GM21737 (cell line): Measurements from ENCODE around the gene SLC29A1.

Source experiments
- ATAC-seq: cut with Tn5 transposase; IDR thresholded peaks from one replicate; pipeline ENCODE4 v1.9.1; 2021; ENCODE audit warnings: mild to moderate bottlenecking, moderate library complexity; ENCODE audit not compliant: unreplicated experiment

SLC29A1 gene

DNA sequence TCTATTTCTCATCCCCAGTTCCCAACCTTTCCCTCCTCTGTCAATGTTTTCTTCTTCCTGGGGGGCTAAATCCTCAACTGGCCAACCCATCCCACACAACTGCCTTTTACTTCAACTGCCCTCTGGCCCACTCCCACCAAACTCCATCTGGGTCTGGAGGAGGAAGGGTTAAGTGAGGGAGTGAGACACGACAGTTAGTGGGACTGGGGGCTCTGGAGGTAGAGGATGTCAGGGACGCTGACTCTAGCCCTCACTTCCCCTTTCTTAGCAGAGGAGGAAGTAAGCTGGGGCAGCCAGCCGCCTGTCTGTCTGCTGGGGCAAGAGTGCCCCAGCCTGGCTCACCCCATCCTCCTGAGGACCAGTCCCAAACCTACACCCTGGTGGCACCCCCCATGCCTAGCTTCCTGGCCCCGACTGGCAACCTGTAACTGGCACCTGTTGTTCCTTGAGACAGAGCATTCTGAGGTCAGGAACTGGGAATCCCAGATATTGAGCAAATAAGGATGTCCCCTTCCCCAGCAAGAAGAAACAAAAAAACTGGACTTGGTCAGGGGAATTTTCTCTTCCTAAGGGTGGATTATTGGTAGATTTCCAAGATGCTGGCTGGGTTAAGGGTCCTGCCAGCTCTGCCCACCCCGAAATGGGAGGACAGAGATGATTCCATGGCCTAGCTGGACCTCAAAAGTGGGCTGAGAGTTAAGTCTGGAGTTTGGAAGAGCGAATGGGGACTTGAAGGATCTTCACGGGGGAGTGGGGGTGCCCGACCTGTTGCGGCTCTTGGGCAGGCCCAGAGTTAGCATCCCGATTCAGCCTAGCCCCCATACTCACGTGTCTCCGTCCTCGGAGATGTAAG lies 41.0 kb downstream of the SLC29A1 start:
- ATAC-seq, result peak; percentile 17

DNA sequence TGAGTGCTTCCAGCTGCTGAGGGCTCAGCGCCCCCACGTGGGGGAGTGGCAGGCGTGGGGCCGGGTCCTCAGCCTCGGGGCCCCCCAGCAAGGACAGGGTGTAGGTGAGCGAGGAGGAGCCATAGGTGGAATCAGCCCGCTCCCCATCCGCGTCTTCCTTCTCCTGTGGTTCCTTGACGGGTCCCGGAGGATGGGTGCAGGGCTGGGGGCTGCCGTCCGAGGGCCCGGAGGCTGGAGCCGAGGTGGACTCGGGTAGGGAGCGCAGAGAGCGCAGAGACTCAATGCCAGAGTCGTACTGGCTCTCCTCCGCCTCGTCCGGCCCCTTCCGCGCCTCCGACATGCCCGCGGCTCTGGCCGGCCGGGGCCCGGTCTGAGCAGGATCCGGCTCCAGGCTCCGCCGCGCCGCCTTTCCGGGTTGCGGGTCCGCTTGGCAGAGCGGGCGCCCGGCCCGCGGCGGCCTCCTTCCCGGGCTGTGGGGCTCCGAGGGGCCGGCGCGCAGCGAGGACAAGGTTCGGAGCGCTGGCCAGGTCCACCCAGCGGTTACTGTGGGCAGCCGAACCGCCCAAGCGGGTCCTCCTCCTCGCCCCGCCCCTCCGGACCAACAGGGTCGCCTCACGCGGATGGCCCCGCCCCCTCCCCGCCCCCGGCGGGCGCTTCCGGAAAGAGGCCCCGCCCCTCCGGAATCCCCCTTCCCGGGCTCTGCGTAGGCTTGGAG lies 41.8 kb downstream of the SLC29A1 start, which contains the start of gene NFKBIE:
Gene NFKBIE, minus strand, starts transcription at position 545 of the 715 bp plus-strand sequence. Its CDS starts 205 bp downstream, at position 340.
- peak; percentile 40 for ATAC-seq

DNA sequence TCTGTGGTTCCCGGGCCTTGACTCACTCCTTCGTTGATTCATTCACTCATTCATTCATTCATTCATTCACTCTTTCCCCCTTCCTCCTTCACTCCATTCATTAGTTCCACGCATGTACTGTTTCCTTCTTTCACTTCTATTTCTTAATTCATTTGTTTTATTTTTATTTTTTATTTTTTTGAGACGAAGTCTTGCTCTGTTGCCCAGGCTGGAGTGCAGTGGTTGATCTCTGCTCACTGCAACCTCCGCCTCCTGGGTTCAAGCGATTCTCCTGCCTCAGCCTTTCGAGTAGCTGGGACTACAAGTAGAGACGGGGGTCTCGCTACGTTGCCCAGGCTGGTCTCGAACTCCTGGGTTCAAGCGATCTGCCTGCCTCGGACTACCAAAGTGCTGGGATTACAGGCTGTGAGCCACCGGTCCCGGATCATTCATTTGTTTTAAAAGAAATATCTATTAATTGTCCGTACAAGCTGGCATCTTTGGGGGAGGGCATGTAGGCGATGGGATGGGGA lies 42.4 kb downstream of the SLC29A1 start:
- ATAC-seq, result no peak

DNA sequence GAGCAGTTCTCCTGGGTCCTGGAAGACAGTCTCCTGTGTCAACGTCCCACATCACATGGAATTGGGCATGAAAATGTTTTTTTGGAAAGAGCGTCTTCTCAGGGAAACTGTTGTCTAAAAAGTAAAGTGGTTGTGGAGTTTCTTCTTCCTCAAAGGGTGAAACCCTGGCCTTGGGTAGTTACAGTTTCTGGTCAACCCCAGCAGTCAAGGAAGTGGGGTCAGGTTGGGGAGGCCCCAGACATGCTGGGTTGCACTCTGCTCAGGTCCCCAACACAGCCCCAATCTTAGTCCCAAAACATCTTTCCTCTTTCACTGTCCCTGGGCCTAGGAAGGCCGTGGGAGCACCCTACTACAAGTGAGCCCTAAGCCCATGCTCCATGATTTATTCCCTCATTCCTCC lies 43.0 kb downstream of the SLC29A1 start:
- ATAC-seq, result peak; percentile 28

DNA sequence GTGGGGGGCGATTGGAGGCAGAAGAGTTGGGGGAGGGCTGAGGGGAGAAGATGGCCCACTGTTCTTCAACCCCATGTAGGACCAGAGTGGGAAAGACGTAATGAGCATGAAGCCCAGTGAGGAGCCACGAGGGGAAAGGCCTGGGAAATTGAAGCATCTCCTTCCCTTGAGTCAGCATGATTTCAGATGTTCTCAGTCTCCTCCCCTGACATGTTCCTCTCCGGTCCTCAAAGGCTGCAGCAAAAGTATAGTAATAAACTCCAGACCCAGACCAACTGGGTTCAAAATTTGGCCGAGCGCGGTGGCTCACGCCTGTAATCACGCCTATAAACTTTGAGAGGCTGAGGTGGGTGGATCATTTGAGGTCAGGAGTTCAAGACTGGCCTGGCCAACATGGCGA lies 43.9 kb downstream of the SLC29A1 start:
- ATAC-seq, result no peak

- no peak for ATAC-seq
Observed at GRCh38 chr6:44268095-44268628, 44.8 kb downstream of the SLC29A1 start.

GRCh38 chr6:44269178-44269920 lies 46.0 kb downstream of the SLC29A1 start:
- ATAC-seq, result no peak

- ATAC-seq, result no peak
Observed at GRCh38 chr6:44269921-44270525, 46.6 kb downstream of the SLC29A1 start, which contains the start of gene TMEM151B. Gene TMEM151B (plus strand): TSS chr6:44270450. CDS start chr6:44270743, 293 bp downstream.

GRCh38 chr6:44270526-44271405 lies 47.4 kb downstream of the SLC29A1 start:
- no peak for ATAC-seq

- ATAC-seq, result no peak
Observed at GRCh38 chr6:44271406-44271723, 48.0 kb downstream of the SLC29A1 start.

GRCh38 chr6:44271914-44272313 lies 48.5 kb downstream of the SLC29A1 start:
- no peak for ATAC-seq

DNA sequence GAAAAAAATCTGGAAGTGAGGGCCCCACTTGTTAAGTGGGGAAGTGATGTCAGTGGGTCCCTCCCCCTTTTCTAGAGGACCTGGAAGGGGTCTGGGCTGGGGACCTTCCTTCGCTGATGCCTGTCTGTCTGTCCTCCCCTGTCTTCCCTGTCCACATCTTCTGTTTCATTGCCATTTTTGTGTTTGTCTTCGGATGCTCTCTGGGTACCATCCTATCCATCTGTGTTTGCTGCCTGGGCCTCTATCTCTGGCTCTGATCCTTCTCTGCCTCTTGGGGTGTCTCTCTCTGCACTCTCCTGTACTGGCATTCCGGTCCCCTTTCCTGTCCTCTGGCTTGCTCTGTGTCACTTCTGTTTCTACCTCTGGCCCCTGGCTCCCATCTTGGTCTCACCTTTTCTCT lies 49.1 kb downstream of the SLC29A1 start:
- ATAC-seq, result no peak

DNA sequence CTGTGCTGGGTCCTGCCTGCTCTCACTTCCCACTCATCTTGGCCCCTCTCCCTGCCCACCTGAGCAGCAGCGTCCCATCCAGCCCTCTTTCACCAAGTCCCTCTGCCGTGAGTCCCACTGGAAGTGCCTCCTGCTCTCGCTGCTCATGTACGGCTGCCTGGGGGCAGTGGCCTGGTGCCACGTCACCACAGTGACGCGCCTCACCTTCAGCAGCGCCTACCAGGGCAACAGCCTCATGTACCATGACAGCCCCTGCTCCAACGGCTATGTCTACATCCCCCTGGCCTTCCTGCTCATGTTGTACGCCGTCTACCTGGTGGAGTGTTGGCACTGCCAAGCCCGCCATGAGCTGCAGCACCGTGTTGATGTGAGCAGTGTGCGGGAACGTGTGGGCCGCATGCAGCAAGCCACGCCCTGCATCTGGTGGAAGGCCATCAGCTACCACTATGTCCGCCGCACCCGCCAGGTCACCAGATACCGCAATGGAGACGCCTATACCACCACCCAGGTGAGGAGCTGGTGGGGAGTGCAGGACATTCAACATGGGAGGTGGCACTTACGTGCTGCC lies 49.7 kb downstream of the SLC29A1 start:
- ATAC-seq, result no peak

DNA sequence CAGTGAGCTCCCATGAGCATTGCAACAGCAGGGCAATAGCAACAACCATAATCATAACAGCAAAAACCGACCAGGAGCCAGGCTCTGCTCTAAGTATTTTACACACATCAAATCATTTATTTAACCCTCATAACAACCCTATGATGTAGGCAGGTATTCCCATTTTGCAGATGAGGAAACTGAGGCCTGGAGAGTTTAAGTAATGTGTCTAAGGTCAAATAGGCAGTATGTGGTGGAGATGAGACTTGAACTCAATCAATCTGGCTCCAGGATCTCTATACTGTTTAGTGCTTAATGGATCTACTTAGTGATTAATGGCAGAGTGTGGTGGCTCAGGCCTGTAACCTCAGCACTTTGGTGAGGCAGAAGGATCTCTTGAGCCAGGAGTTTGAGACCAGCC lies 50.2 kb downstream of the SLC29A1 start:
- ATAC-seq, result no peak

DNA sequence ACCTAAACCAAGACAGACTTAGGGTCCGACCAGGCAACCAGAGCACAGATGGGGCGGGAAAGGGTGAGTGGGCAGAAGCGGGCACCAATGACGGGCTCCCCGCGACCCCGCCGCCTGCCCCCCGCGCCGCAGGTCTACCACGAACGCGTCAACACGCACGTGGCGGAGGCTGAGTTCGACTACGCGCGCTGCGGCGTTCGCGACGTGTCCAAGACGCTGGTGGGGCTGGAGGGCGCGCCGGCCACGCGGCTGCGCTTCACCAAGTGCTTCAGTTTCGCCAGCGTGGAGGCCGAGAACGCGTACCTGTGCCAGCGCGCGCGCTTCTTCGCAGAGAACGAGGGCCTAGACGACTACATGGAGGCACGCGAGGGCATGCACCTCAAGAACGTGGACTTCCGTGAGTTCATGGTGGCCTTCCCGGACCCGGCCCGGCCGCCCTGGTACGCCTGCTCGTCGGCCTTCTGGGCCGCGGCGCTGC lies 51.9 kb downstream of the SLC29A1 start:
- no peak for ATAC-seq

DNA sequence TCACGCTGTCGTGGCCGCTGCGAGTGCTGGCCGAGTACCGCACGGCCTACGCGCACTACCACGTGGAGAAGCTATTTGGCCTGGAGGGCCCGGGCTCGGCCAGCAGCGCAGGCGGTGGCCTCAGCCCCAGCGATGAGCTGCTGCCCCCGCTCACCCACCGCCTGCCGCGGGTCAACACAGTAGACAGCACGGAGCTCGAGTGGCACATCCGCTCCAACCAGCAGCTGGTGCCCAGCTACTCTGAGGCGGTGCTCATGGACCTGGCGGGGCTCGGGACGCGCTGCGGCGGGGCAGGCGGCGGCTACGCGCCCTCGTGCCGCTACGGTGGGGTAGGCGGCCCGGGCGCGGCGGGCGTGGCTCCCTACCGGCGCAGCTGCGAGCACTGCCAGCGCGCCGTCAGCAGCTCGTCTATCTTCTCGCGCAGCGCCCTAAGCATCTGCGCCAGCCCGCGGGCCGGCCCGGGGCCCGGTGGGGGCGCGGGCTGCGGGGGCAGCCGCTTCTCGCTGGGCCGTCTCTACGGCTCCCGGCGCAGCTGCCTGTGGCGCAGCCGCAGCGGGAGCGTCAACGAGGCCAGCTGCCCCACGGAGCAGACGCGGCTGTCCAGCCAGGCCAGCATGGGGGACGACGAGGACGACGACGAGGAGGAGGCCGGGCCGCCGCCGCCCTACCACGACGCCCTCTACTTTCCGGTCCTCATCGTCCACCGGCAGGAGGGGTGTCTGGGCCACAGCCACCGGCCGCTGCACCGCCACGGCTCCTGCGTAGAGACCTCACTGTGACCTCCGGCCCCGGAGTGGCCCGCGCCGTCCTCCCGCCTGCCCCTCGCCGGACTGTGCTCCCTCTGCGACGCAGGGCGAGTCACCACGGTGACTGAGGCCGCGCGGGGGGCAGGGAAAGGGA lies 52.6 kb downstream of the SLC29A1 start:
- no peak for ATAC-seq

- no peak for ATAC-seq
Observed at GRCh38 chr6:44276667-44277640, 53.6 kb downstream of the SLC29A1 start.
